Lower lobe of right lung (tissue), 2 donors: ENCODE results near the gene ADCY7. TPM values are rescaled to one million over a fixed set of nuclear protein-coding genes. Genes with fewer than 3 reads are reported as not detected.
A peak's percentile ranks its signal among the peaks of the same experiment; 100 is the strongest.

Experiments
- ATAC-seq, 2 donors: fragments of 200-7000 bp; cut with Tn5 transposase; one replicate each; pipeline ENCODE4 v1.9.1; 2020 to 2022; ENCODE audit warnings: mild to moderate bottlenecking in 2 of 2, moderate library complexity in 2 of 2
- DNase-seq: peaks from one replicate; pipeline ENCODE4 v3.0.0-alpha.2; 2020
- H3K27ac ChIP-seq: fragments of 200-600 bp; one replicate; pipeline ENCODE4 v1.8.0; 2022
- H3K27me3 ChIP-seq: fragments of 200-600 bp; one replicate; pipeline ENCODE4 v1.8.0; 2022; ENCODE audit warnings: low read depth
- H3K36me3 ChIP-seq: fragments of 200-600 bp; one replicate; pipeline ENCODE4 v1.8.0; 2022; ENCODE audit warnings: mild to moderate bottlenecking
- H3K4me1 ChIP-seq: fragments of 200-600 bp; one replicate; pipeline ENCODE4 v1.8.0; 2022
- H3K4me3 ChIP-seq: fragments of 200-600 bp; one replicate; pipeline ENCODE4 v1.8.0; 2022; ENCODE audit warnings: mild to moderate bottlenecking
- H3K9me3 ChIP-seq: fragments of 200-600 bp; one replicate; pipeline ENCODE4 v1.8.0; 2022
- intact Hi-C: fragments of 100-400 bp; cut with DNase I; formaldehyde crosslinking; loops from one replicate; pipeline ENCODE4 v1.11.0; 2022
- total RNA-seq: library from RNA; stranded (reverse); fragmentation: NEBNext Ultra II Directional; extraction: Animal tissue kit (Norgen Biotek cat#: 25700); gene quantifications from one replicate; pipeline ENCODE4 v1.2.1, GENCODE V29; 2021
- TF ChIP-seq, protein P1 (sequence below): fragments of 200-600 bp; IDR thresholded peaks from one replicate; pipeline ENCODE4 v1.8.0; 2022; ENCODE audit warnings: antibody characterized with exemption, mild to moderate bottlenecking
- donor health status: DM: no; HTN: yes; CAD: no; lungs with severe emphysema.

The ADCY7 gene
- total RNA-seq, 1 donor from 2014 or later, result 115 TPM

DNA sequence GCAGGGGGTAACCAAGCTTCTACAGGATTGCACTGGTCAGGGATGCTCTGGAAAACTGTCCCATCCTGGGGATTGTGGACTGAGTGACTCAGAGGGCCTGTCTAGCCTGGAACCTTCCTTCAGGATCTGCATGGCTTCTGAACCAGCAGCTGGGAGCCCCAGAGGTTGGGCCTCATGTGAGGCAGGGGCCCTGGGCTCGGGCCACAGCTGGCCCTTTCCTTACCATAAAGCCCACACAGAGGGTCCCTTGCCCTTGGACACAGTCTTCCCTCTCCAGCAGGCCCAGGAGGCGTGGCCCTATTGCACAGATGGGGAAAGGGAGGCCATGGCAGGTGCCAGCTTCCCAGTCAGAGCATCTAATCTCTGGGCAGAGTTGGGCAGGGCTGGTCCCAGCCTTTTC is 30.5 kb downstream of the ADCY7 start:
- Histone ChIP-seq H3K27ac (no peak overlapping the region), H3K36me3 (peaks cover 90% of the 10 kb centered on the region), H3K9me3 (no peaks in the 10 kb centered on the region), H3K4me3 (no peak overlapping the region), H3K27me3 (no peaks in the 10 kb centered on the region), H3K4me1 (no peaks in the 10 kb centered on the region)
- intact Hi-C loops, result no loop called here
- ATAC-seq, result no peak
- no peak for DNase-seq
- TF ChIP-seq, protein P1, sequence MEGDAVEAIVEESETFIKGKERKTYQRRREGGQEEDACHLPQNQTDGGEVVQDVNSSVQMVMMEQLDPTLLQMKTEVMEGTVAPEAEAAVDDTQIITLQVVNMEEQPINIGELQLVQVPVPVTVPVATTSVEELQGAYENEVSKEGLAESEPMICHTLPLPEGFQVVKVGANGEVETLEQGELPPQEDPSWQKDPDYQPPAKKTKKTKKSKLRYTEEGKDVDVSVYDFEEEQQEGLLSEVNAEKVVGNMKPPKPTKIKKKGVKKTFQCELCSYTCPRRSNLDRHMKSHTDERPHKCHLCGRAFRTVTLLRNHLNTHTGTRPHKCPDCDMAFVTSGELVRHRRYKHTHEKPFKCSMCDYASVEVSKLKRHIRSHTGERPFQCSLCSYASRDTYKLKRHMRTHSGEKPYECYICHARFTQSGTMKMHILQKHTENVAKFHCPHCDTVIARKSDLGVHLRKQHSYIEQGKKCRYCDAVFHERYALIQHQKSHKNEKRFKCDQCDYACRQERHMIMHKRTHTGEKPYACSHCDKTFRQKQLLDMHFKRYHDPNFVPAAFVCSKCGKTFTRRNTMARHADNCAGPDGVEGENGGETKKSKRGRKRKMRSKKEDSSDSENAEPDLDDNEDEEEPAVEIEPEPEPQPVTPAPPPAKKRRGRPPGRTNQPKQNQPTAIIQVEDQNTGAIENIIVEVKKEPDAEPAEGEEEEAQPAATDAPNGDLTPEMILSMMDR, result no peak

DNA sequence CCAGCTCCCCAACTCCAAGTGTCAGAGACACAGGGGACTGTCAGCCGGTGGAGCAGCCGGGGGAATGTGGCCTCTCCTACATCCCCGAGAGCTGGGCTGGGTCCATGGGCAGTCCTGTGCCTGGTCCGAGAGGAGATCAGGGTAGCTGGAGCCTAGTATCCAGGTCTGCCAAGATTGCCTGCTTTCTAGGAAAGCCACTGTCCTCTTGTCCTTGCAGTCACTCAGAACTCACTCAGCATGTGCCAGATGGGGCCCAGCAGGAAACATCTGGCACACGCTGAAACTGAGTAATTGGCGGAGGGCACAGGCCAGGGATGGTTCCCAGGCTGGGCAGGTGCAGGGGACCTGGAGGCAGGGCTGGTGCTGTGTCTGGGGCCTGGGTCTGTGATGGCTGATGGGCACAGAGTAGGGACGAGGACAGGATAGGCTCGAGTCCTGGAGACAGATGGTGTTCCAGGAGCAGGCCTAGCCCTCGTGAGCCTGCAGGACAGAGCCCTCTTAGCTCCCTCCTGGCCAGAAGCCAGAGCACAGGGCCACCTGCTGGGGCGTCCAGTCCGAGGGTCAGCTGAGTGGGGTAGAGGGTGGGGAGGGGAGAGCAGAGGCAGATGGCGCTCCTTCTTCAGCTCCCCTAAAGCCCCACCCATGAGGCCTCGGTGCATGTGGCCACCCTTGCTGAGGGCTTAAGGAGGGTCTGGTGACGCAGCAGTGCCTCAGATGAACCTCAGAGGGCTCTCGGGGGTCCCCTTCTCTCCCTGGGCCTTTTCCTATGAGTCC is 31.1 kb downstream of the ADCY7 start:
- TF ChIP-seq, protein P1, result no peak
- H3K27me3 ChIP-seq, result no peaks in the 10 kb centered on the region
- no peak overlapping the region for H3K27ac ChIP-seq
- peaks cover 92% of the 10 kb centered on the region for H3K36me3 ChIP-seq
- ATAC-seq (no peak), DNase-seq (peak; percentile 34)
- intact Hi-C loops, result no loop called here
- no peak overlapping the region for H3K4me3 ChIP-seq
- H3K9me3 ChIP-seq, result no peaks in the 10 kb centered on the region
- peaks cover under 1% of the 10 kb centered on the region for H3K4me1 ChIP-seq

DNA sequence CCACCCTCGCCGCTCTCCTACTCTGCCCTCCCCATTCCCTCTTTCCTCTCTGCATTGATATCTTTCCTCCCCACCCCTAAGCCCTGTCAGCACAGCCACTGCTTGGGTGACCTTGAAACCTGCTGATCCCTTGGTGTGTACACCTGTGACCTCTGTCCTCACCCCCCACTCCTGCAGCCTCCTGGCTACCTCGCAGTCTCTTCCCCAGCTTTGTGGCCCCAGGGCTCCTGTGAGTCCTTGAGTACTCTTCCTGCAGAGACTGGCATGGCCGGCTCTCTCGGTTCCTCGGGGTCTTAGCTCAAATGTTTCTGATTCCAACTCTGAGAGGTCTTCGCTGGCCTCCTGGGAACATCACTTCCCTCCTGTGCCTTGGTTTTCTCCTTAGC is 31.7 kb downstream of the ADCY7 start:
- Histone ChIP-seq H3K27ac (no peak overlapping the region), H3K27me3 (no peaks in the 10 kb centered on the region), H3K36me3 (peaks cover 92% of the 10 kb centered on the region), H3K9me3 (no peaks in the 10 kb centered on the region), H3K4me3 (no peak overlapping the region), H3K4me1 (peaks cover 4% of the 10 kb centered on the region)
- intact Hi-C loops, result no loop called here
- DNase-seq (no peak), ATAC-seq (no peak)
- TF ChIP-seq, protein P1, result no peak

DNA sequence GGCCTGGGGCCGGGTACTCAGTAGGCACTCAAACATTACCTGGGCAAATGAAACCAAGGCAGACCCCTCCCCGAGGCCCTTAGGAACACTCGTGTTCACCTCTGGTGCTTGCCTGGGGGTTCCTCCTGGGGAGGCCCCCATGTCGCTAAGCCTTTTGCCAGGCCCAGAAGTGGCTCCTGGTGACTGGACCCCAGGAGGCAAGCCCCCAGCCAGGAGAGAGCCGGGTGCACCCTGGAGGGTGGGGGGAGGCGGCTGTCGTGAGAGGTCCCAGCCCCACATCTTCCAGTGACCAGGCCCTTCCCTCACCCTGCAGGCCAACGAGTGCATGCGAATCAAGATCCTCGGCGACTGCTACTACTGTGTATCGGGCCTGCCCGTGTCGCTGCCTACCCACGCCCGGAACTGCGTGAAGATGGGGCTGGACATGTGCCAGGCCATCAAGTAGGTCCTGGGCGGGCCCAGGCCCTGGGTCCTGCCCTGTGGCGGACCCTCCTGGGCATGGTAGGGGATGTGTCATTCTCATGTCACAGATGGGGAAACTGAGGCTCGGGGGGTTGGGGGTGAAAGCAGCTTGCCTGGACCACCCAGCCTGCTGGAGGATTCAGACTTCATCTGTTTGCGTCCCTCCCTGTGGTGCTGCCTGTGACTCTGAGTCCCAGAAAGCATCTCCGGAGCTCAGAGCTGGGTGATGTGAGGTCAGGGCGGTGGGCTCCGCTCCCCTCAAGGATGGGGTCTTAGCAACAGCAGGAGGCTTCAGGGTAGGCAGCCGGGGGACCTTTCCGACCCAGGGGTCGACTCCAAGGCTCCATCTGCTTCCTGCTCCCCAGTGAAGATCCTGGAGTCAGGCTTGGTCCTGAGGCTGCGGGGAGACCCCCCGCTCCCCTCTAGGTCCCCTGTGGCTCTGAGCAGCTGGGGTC is 32.5 kb downstream of the ADCY7 start:
- peaks cover 86% of the 10 kb centered on the region for H3K36me3 ChIP-seq
- peaks cover 12% of the 10 kb centered on the region for H3K4me1 ChIP-seq
- ATAC-seq (no peak), DNase-seq (peak; percentile 39)
- no peak overlapping the region for H3K4me3 ChIP-seq
- intact Hi-C loops, result no loop called here
- no peak overlapping the region for H3K27ac ChIP-seq
- H3K27me3 ChIP-seq, result no peaks in the 10 kb centered on the region
- H3K9me3 ChIP-seq, result no peaks in the 10 kb centered on the region
- TF ChIP-seq, protein P1, result no peak

DNA sequence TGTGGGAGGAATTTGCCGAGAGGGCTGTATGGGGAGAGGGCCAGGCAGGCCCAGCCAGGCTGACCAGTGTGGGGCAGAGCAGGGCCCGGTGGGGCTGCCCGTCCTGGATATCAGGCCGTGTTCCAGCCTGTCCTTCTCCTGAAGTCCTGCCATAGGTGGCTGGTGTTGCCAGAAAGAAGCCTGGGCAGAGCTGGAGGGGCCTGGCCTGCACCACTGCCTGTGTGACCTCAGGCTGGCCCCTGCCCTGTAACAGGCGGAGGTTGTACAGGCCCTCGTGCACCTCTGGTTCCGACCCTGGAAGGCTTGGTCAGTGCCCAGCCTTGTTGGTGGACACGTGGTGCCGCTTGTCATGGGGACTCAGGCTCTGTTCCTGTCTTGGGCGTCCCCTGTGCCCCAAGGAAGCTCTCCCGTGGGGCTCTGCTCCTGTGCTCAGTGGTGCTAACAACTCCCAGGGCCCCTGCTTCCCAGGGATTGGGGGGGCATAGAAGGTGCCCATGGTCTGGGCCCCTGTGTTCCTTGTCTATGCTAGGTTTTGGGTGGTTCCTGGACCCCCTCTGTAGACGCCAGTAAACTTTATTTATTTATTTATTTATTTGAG is 33.3 kb downstream of the ADCY7 start:
- no peaks in the 10 kb centered on the region for H3K9me3 ChIP-seq
- H3K36me3 ChIP-seq, result peaks cover 85% of the 10 kb centered on the region
- ATAC-seq (no peak), DNase-seq (peak; percentile 35)
- no peaks in the 10 kb centered on the region for H3K27me3 ChIP-seq
- H3K4me1 ChIP-seq, result peaks cover 19% of the 10 kb centered on the region
- TF ChIP-seq, protein P1, result no peak
- intact Hi-C loops, result no loop called here
- no peak overlapping the region for H3K27ac ChIP-seq
- no peak overlapping the region for H3K4me3 ChIP-seq
